NCI-H2196 treated with DMSO at 0.1 percent for 48 hours (cell line): Measurements from ENCODE around the gene F3.
"Not testable (repeated sequence)": the region's sequence is repeated elsewhere in the genome, so short reads cannot be mapped to it uniquely, and the experiment has no call there.

Source experiments
- DNase-seq: peaks from one replicate; lab custom pipeline; 2025; ENCODE audit not compliant: unreplicated experiment; lab: John Stamatoyannopoulos, UW

Gene F3

GRCh38 chr1:94541246-94542087 is at the start of gene F3:
Gene F3 (minus strand): TSS chr1:94541759. CDS start chr1:94541636, 123 bp downstream.
- DNase-seq, result no peak

DNA sequence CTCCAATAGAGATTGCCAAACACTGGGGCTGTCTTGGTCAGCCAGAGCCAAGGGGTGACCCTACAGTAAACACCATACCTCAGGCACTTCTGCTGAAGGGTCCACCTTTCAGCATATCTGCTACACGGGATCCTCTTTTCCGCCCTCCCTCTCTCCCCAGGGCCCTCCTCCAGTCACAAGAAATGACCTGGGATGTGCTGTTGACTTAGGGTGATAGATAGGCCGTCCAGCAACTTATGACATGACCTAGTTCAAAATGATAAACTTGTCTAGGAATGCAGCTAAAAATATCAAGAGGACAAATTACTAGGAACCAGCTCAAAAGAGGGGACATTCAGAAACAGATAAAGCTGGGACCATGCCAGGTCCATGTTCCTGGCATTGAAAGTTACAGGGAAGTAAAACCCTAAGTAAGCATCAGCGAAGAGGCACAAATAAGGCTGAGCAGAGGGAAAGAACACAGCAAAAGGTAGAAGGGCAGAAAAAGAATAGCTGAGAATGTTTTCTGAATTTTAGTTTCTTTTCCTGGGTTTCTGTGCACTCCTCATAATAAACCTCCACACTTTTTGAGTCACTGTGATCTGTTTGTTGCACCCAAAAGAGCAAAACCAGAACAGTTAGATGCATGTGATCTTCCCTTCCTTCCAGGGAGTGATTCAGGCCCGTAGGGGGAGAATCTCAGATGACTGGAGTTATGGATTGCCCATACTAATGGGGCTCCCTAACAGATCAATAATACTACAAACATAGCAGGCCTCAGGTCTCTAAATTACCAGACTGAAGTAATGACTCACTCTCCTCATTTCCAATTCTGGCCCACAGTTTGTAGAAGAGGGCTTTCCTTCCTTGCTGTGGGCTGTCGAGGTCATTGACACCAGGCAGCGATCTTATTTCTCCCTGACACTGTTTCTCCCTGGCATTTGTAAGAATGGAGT is 48.9 kb upstream of the F3 start:
- no peak for DNase-seq

DNA sequence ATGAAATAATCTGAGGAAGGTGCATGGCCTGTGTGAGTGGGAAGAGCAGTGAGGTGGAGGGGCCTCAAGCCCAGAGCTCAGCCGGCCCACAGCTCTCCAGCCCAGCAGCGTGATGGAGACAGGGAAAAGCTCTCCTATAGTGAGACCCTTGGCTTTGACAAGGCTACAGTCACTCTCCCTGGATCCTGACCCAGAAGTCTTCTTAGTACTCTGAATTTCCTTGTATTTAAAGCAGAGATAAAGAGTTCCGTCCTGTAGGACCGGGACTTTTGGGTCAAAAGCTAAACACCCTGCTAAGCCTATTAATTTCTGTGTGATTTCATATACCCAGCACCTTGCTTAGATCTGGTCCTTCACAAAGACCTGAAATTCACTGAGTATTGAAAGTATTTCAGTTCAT is 48.2 kb upstream of the F3 start:
- no peak for DNase-seq

- DNase-seq, result no peak
Measured at GRCh38 chr1:94582565-94582964, 41.0 kb upstream of the F3 start.

GRCh38 chr1:94580367-94581115 is 39.0 kb upstream of the F3 start:
- no peak for DNase-seq

DNA sequence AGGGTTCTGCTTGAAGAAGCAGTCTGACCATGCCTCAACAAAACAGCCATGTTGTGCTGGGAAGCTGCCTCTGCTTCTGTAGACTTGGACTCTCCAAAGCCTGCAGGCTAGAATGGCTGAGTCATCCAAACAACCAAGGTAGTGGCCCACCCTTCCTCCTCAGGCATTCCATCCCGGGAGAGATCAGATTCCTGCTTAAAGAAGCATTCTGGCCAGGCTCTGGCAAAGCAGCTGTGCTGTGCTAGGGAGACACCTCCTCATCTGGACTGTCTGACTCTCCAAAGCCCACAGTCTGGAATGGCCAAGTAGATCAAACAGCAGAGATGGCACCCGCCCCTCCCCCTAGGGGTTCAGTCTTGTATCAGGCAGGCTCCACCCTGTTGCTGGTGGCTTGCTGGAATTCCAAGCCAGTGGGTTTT is 38.3 kb upstream of the F3 start:
- no peak for DNase-seq

DNA sequence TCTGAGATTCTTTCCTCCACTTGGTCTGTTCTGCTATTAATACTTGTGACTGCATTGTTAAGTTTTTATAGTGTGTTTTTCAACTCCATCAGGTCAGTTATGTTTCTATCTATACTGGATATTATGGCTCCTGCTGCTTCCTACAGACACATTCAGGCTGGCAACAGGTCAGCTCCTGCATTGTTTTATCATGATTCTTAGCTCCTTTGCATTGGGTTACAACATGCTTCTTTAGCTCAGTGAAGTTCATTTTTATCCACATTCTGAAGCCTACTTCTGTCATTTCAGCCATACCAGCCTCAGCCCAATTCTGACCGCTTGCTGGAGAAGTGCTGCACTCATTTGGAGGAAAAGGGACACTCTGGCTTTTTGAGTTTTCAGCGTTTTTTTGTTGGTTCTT is 37.3 kb upstream of the F3 start:
- DNase-seq, result no peak

- not testable (repeated sequence) for DNase-seq
Measured at GRCh38 chr1:94573917-94574316, 32.4 kb upstream of the F3 start.

GRCh38 chr1:94572780-94573179 is 31.2 kb upstream of the F3 start:
- no peak for DNase-seq

GRCh38 chr1:94570965-94571364 is 29.4 kb upstream of the F3 start:
- DNase-seq, result not testable (repeated sequence)

DNA sequence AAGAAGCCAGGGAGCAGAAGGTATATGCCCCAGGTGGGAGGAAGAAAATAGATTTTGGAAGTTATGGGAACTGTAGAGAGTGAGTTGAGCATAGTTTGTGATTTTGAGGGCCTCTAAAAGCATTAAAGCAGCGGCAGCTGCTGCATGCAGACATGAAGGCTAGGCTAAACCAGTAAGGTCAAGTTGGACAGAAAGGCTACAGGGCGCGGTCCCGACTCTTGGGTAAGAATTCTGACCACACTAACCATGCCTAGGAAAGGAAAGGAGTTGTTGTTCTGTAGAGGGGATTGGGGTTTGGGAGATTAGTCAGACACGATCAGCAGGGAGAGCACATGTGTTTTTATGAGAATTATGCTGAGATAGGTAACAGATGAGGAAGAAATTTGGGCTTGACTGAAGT is 27.2 kb upstream of the F3 start:
- DNase-seq, result not testable (repeated sequence)

- DNase-seq, result not testable (repeated sequence)
Measured at GRCh38 chr1:94567975-94568607, 26.5 kb upstream of the F3 start.

GRCh38 chr1:94566436-94566835 is 24.9 kb upstream of the F3 start:
- DNase-seq, result not testable (repeated sequence)

DNA sequence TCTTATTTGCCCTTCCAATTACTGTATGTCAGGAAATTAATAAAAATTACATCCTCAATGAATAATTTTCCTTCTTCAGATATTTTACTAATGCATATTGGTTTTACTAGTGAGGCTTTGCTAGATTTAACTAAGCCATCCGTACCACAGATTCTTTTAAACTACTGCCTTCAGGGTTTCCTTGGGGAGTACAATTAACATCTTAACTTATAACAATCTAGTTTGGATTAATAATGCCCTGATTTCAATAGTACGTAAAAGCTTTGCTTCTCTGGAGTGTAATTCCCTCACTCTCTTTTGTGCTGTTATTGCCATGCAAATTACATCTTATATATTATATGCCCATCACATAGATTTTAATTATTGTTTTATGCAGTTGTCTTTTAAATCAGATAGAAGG is 24.3 kb upstream of the F3 start:
- no peak for DNase-seq

DNA sequence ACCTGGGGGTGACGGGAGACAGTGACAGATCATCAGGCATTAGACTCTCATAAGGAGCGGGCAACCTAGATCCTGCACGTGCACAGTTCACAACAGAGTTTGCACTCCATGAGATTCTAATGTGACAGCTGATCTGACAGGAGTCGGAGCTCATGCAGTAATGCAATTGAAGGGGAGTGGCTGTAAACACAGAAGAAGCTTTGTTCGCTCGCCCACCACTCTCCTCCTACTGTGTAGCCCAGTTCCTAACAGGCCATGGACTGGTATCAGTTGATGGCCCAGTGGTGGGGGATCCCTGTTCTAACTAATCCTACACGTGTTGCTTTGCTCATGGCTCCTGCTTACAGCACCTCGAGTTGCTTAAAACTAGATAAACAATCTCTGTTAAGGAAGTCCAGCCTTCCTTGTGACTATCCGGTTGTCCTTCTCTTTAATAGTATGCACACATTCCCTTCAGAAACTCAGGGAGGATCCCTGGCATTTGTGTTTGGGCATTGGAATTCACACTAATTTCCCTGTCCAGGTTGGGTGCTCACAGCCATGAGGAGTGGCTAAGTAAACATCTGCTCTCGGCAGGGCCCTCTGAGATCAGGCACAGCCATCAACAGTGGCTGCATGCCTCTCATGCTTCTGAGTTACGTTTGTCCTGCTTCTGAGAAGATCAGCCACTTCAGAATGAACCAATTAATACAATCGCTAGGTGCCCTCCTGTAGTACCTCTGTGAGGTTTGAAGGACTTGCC is 21.1 kb upstream of the F3 start:
- DNase-seq, result no peak

DNA sequence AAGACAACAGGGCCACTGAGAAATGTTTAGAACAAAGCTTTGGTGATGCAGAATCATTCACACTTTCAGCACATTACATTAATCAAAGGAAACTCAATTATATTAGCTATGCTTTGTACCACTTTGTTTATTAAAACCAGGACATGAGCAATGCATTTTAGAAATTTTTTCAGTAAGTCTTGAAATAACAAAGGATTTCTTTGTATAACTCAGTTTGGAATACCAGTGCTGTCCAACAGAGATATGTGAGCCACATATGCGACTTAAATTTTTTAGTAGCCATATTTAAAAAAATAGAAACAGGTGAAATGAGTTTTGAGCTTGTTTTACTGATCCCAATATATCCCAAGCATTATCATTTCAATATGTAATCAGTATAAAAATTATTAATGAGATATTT is 18.8 kb upstream of the F3 start:
- no peak for DNase-seq

GRCh38 chr1:94559921-94560320 is 18.4 kb upstream of the F3 start:
- DNase-seq, result no peak

DNA sequence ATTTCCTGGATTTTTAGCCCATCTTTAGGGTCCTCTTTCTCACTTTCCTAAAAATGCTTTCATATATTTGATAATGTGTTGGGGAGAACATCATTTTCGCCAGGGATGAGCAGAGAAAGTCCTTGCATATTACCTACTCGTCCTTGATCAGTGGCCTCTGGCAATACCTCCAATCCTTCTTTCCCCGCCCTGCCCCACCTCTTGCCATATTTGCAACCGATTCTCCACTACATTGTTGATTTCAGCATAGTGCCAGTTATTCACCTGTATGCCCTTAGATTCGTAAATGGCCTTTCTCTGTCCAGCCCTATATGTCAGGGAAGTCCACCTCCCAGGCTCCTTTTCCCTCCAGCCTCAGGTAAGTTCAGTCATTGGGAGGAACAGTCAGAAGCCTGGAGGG is 13.5 kb upstream of the F3 start:
- no peak for DNase-seq

DNA sequence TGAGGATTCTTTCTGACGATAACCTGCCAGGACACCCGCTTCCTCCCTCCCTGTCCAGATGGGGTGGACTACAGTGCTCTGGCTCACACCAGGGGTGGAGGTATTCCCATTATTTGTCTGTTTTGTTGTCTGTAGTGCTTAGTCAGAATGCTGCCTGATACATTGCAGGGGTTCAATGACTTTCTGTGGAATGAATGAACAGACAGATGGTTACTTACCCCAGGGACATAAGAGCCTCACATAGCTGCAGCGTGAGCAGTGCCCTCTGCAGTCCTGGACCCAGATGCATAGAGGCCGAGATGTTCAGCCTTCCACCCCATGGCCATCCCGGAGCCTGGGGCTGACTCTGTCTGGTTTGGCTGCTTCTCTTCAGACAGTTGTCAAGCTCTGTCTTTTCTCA is 13.0 kb upstream of the F3 start:
- no peak for DNase-seq

- DNase-seq, result no peak
Measured at GRCh38 chr1:94553931-94554330, 12.4 kb upstream of the F3 start.
